Measurements from ENCODE around the gene DDIT3.
A peak's percentile ranks its signal among the peaks of the same experiment; 100 is the strongest.

DDIT3 gene

DNA sequence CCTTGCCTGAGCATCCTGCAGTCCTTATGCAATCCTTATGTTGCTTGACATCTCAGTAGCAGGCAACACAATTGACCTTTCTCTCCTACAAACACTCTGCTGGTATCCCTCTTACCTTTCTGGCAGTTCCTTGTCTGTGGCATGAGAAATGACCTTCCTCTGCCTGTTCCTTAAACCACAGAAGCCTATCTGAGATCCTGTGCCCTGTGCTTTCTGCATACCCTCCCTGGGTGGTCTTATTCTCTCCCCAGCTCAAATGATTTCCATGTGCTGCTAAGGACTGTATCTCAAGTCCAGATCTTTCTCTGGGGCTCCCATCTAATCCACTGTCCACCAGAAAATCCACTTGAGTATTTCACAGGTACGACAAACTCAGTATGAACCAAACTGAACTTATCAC is 38.6 kb downstream of the DDIT3 start:
- DNase-seq = no peak

DNA sequence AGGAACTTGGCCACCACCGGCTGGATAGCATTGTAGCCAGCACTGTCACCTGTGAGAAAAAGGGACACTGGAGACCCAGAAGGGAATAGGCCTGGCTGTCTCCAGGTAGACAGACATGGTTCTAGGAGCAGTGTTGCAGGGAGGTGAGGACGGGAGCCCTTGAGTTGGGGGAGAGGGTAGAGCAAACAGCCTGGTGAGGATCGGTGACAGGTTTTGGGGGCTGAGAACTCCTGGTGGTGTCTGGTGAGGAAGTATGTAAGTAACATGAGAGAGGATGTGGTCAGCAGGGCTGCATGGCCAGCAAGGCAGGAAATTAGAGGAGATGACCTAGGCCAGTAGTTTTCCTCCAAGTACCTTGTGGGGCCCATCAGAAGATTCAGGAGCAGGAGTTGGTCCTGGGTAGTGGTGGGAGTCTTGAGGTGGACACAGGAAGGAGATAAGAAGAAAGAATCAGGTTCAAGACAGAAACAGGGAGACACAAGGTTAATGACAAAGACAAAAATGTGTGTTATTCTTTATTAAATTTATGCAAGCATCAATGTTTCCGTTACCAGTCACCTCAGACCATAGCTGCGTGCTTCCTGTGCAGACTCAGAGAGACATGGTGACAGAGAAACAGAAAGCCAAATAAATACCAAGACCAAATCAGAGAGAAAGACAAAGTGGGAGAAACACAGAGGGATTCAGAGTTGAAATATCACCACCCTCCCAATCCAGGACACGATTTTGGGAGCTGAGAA is 40.8 kb downstream of the DDIT3 start, which contains the start of gene ARHGAP9:
ARHGAP9 (minus strand) TSS at position 491 of the 740 bp plus-strand sequence; CDS start at position 31, 460 bp downstream.
- peak in 1 of 3 donors; percentile 48 for DNase-seq

DNA sequence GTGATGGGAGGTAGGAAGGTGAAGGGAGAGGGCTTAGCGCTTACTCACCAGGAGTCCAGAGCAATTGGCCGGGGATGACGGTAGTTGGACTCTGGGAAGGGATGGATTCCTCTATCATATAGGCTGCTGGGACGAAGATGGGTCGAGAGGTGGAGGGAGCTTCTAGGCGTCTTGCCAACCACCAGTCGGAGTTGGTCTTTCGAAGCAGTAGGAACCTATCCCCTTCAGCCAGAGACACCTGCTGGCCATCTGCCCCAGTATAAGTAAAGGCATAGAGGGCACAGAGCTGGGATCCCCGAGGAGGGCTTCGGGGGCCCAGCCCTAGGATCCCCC is 41.3 kb downstream of the DDIT3 start:
- no peak for DNase-seq

DNA sequence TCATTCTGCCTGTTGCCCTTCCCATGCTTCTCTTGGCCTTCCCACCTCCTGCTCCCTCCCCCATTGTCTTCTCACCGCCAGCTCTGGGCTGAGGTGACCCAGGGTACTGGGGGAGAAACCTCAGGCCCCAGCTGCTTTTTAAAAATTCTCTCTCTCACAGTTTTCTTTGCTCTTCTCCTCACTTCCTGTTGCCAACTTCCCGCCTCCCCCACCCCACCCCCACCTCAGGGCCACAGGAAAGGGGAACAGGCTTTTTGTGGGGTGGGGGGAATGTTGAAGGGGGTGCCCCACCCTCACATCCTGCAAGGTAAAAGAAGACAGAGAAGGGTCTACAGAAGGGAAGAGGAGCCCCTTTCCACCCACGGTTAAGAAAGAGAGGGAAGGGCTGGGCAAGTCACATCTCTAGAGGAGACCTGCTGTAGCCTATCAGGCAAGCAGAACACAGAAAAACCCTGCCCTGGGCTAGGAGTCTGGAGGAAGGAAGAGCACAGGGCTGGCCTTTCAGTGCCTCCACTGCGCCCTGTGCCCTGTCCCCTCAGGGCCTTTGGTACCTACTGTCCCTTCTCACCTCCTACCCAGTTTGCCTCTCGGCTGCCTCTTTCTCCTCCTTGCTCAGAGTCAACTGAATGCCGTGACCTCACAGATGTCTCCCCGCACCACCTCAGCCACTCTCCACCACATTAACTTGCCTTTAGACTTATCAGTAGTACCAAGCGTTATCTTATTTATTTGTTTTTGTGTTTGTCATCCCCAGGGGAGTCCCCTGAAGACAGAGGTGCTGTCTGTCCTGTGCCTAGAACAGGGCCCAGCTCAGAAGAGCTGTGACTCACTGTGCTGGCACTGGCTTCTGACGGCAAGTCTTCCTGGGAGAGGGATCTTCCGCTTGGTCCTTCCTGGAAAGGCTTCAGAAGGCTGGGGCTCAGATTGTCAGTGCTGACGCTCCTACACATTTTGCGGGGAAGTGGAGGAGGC is 42.3 kb downstream of the DDIT3 start:
- DNase-seq = peak; percentile 84 to 91 (median 86)

DNA sequence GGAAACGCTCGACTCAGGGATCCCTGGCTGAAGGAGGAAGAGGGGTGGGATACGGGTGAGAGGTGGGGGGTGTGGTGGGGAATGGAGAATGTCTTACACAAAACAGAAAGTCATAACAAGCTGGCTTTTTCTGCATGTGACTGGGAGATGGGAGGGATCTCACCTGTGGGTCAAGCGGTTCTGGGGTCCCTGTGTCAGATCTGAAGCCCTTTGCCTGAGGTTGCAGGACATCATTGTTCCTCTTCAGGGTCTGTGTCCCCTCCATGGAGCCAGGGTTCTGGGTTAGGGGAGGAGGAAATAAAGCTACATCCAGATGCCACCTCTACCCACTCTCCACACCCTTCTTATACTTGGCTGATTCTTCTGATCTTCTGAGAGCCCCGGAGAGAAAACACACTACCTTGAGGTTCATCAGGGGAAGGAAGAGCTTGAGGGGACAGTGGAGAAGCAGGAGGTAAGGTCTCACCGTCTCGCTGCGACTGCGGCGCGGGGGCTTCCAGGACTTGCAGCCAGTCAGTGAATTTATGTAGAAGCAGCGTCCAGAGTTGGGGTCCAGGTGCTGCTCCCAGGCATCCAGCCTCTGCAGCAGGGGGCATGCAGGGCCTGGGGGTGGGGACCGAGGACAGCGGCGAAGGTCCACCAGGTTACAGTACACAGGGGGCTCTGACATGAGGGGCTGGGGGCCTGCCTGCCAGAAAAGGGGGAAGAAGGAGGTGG is 43.2 kb downstream of the DDIT3 start:
- DNase-seq = no peak

DNA sequence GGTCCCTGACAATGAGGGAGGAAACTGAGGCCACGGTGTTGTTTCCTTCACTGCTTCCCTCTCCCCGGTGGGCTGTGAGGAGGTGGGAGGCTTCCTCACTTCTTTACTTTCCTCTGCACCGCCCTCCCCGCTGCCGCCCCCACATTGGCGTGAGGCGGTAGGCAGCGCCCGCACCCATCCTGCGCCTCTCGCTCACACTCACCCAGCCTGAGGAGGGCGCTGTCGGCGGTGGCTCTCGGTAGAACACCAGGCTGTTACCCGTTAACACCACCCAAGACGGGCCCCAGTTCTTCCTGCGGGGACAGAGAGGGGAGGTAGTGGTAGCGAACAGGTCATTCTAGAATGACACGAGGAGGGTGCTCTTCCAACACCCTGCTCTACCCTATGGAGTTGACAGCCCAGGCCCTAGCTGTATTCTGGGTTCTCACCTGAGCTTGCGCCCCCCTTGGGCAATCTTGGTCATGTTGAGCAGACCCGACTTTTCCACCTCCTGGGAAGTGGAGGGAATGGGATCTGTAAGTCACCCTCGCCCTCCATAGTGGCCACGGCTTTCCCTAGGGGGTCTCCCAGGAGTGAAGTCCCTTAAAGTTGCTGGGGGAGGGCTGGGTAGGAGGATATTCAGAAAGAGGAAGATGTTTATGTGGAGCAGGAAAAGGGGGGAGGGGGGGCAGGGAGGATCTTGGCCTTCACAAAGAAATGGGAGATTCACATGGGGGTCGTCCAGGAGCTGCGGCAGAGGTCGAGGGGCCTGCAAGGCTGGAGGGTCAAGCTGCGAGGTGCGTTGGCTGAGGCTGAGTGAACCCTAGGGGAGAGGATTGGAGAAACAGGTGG is 43.9 kb downstream of the DDIT3 start:
- DNase-seq = peak; percentile 62 to 76 (median 66)

DNA sequence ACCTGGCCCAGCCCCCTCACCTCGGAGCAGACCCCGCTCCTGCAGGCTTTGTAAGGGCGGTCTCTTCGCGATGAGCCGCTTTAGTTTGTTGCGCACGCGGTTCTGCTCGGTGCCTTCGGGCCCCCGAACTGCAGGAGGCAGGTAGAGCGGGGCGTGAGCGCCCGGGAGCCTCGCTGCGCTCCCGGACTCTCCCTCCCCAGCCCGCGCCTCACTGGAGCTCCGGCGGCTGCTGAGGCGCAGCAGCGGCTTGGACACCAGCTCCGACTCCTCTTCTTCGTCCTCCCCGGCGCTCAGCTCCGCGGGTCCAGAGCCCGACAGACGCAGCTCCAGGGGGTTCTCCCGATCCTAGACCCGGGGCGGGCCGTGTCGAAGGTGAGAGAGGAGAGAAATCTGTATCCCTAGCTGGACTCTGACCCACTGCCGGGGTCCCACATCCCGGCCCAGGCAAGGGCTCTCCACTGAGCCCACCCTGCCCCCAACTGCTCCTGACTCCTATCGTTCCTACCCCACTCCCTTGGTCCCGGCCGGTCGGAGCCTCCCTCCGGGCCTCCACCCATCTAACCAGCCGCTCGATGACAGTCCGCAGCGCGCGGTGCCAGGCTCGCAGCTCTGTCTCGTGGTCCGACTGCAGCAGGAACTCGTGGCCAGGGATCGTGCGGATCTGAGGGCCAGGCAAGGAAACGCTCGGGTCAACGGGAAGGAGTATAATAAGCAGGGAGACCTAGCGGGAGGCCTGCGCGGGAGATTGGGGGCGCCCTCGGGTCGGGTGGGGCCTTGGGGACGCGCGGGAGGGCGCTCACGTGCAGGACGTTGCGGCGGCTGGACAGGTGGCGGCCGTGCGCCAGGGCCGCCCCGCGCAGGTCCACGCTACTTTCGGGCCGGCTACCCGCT is 44.8 kb downstream of the DDIT3 start:
- peak in 2 of 3 donors; percentile 32 to 49 for DNase-seq

DNA sequence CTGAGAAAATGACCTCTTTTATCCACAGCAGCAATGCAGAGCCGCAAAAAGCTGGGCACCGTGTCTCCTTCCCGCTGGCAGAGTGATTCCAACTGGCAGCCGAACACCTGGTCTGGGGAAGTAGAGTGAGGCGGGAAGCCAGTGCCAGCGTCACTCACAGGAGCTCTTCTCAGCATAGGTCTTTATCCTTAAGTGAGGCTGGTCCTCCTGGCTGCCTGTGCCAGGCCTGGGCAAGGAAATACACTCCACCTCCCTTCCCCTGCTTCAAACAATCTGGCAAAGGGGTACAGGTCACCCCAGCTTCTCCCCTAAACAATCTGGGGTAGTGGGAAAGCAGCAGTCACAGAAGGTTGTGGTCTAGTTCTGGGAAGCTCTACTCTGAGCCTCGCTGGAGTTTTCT is 45.5 kb downstream of the DDIT3 start:
- DNase-seq = no peak

DNA sequence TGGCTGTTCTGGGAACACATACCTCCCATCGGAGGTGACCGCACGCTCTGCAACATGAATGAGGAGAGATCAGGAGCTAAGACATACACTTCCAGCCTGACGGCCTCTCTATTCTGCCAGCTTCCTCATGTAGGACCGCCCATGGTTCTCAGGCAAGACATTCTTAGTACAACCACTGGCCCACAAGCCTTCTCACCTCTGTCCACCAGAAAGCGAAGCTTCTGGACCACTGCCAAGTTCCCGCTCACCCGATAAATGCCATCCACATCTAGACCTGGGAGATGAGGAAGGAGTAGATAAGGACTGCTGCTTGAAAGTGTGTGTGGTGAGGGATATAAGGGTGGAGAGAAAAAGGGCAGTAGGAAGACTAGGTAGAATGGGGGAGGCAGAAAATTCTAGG is 45.9 kb downstream of the DDIT3 start:
- no peak for DNase-seq

DNA sequence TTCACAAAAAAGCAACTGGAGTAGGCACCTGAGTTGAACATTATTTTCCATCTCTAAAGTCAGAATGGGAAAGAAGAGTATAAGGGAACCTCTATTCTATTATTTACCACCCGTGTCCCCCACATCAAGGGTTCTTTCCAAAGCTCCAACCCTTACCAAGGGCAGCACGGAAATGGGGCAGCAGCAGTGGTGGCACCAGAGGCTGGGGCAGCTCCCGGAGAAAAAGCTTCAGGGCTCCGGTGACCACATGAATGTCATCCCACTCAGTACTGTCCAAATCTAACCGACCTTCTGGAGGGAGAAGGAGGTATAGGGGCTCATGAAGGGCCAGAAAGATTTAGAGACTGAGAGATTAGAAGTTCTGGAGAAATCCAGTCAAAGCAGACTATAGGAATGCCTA is 46.4 kb downstream of the DDIT3 start:
- DNase-seq = no peak

DNA sequence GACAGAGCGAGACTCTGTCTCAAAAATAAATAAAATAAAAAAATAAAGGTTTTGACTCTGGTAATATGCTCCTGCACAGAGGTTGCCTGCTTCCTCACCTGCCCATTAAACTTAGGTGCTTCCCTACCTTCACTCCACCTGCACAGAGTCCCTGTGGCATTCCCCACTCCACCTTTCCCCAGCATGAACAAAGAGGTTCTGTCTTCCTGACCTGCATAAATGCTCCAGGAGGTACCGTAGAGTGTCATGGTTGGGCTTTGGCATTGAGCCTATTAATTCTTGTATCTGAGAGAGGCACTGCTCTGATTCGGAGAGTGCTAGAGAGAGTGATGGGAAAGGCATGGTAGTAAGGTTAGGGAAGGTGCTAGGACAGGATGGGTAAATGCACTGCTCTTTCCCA is 46.9 kb downstream of the DDIT3 start:
- no peak for DNase-seq

DNA sequence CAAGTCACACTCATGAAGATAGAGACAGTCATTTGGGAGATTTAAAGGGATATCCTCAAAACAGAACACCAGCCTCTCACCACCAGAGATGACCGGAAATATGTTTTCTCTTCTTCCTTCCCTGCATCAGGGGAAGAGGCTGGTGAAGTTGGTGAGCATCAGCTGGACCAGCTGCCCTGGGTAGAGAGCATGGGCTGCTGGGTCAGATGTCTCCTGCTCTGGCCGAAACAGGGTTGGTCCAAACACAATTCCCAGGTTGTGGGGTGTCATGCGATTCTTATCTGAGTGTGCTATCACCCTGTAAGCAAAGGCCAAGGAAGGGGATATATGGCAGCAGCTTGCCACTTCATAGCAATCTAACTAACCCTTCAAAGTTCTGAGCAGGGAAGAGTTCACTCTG is 47.9 kb downstream of the DDIT3 start:
- DNase-seq = no peak

DNA sequence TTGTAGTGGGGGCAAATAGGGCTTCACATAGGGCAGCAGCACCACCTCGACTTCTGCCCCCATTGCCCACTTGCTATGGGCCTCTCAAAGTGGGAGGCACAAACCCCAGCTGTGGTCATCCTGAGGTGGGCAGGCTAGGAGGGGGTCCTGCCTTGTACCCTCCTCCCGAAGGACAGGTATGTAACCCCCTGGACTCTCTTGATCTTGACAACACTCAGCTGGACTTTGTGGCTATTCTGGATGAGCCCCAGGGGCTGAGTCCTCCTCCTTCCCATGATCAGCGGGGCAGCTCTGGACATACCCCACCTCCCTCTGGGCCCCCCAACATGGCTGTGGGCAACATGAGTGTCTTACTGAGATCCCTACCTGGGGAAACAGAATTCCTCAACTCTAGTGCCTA is 48.7 kb downstream of the DDIT3 start:
- DNase-seq = no peak

DNA sequence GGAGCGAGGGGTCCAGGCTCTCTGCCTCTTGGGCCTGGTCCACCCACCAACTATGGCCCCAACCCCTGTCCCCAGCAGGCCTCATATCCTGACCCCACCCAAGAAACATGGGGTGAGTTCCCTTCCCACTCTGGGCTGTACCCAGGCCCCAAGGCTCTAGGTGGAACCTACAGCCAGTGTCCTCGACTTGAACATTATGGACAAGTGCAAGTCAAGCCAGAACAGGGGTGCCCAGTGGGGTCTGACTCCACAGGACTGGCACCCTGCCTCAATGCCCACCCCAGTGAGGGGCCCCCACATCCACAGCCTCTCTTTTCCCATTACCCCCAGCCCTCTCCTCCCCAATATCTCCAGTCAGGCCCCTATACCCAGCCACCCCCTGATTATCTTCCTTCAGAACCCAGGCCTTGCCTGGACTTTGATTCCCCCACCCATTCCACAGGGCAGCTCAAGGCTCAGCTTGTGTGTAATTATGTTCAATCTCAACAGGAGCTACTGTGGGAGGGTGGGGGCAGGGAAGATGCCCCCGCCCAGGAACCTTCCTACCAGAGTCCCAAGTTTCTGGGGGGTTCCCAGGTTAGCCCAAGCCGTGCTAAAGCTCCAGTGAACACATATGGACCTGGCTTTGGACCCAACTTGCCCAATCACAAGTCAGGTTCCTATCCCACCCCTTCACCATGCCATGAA is 49.2 kb downstream of the DDIT3 start:
- DNase-seq = no peak

DNA sequence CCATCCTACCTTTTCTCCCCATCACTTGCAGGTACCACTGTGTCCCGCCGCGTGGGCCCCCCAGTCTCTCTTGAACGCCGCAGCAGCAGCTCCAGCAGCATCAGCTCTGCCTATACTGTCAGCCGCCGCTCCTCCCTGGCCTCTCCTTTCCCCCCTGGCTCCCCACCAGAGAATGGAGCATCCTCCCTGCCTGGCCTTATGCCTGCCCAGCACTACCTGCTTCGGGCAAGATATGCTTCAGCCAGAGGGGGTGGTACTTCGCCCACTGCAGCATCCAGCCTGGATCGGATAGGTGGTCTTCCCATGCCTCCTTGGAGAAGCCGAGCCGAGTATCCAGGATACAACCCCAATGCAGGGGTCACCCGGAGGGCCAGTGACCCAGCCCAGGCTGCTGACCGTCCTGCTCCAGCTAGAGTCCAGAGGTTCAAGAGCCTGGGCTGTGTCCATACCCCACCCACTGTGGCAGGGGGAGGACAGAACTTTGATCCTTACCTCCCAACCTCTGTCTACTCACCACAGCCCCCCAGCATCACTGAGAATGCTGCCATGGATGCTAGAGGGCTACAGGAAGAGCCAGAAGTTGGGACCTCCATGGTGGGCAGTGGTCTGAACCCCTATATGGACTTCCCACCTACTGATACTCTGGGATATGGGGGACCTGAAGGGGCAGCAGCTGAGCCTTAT is 49.9 kb downstream of the DDIT3 start:
- DNase-seq = no peak

DNA sequence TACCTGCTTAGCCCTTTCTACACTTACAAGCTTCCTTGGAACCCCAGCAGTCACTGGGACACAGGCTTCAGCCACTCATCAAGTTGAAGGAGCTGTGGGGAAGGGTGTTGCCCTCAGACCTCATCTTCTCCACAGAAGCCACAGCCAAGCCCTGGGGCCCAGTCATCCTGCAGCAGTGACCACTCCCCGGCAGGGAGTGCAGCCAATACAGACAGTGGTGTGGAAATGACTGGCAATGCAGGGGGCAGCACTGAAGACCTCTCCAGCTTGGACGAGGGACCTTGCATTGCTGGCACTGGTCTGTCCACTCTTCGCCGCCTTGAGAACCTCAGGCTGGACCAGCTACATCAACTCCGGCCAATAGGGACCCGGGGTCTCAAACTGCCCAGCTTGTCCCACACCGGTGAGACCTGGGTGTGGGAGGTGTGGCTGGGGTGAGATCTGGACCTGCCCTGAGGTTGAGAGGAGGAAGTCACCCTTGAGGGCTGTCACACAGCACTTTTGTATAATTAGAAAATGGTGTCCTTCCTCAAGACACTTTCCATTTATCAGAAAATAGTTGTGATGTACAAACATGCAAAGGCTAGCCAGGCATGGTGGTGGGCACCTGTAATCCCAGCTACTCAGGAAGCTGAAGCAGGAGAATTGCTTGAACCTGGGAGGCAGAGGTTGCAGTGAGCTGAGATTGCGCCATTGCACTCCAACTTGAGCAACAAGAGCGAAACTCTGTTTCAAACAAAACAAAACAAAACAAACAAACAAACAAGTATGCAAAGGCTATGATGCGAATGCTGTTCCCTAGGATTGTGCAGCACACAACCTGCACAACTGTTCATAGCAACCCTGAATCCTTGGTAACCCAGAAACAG is 50.8 kb downstream of the DDIT3 start:
- DNase-seq = no peak

DNA sequence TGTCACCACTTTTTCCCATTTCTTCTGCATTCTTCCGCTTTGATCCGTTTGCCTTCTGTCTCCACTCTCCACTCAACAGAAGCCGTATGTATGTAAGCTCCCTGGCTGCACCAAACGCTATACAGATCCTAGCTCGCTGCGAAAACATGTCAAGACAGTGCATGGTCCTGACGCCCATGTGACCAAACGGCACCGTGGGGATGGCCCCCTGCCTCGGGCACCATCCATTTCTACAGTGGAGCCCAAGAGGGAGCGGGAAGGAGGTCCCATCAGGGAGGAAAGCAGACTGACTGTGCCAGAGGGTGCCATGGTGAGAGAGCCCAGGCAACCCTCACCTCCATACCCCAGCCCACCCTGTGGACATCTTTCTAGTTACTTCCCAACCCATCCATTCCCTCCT is 52.4 kb downstream of the DDIT3 start:
- DNase-seq = no peak

DNA sequence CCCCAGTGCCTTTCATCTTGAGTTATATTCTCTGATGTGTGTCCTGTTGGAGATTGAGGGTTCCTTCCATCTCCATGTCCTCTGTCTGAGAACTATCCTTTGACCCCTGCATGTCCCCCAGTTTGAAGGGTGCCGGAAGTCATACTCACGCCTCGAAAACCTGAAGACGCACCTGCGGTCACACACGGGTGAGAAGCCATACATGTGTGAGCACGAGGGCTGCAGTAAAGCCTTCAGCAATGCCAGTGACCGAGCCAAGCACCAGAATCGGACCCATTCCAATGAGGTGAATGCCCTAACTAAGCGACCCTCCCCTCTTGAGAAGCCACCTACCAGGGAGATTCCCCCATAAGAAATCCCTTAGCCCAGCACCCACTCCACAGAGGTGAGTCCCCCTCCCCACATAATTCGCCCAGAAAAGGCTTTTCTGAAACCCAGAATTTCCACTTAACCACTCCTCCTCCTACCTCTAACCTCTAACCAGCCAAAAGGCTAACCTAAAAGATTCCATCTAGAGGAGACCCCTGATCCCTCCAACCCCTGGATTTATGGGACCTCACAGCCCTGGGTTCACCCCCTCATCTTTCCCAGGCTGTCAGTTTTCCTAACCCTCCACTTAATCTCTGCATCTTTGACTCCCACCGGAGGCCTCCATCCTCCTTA is 53.0 kb downstream of the DDIT3 start:
- no peak for DNase-seq

Measured in suppressor macrophage treated with lipopolysaccharide for 1 hour (primary cell).